Caco-2 (cell line): ENCODE data around the gene CHID1. TPM values are rescaled to one million over a fixed set of nuclear protein-coding genes. Genes with fewer than 3 reads are reported as not detected.

ENCODE experiments used
- BruUV-seq: library from RNA; stranded (reverse); fragments of 400-500 nt; replicated peaks from 2 replicates; lab custom pipeline; 2021; lab: Mats Ljungman, UMichigan
- CTCF ChIA-PET: fragments of 300-600 bp; sonication (Branson Sonifier 250); formaldehyde crosslinking; loops from one replicate; lab custom pipeline; 2022; ENCODE audit warnings: antibody characterized with exemption; lab: Charles Lee
- POLR2A ChIA-PET: fragments of 300-600 bp; sonication (Branson Sonifier 250); formaldehyde crosslinking; loops from one replicate; lab custom pipeline; 2022; ENCODE audit warnings: antibody characterized with exemption; lab: Charles Lee
- DNase-seq, 2 experiments: peaks; one replicate each; pipeline versions ENCODE4 v3.0.0 to v3.0.0-alpha.2; 2020 to 2022
- H3K27me3 ChIP-seq: replicated peaks from 2 replicates; pipeline ENCODE4 v1.6.0; 2011; ENCODE audit warnings: low read length; ENCODE audit not compliant: control insufficient read depth, insufficient read depth
- H3K36me3 ChIP-seq: 2 replicates; pipeline ENCODE4 v1.5.1; 2011; ENCODE audit warnings: low read length; ENCODE audit not compliant: control insufficient read depth, insufficient read depth
- H3K4me1 ChIP-seq: fragments of 250-450 bp; sonication (Bioruptor Pico); 2 replicates; pipeline ENCODE4 v1.5.1; 2020; ENCODE audit warnings: mild to moderate bottlenecking
- H3K4me3 ChIP-seq: 2 replicates; pipeline ENCODE4 v1.5.1; 2011; ENCODE audit warnings: low read depth, mild to moderate bottlenecking, control low read depth, low read length
- H3K9me3 ChIP-seq: fragments of 250-450 bp; sonication (Bioruptor Pico); 2 replicates; pipeline ENCODE4 v1.5.1; 2020; ENCODE audit warnings: mild to moderate bottlenecking, moderate library complexity
- H3K27ac Mint-ChIP-seq: one replicate; pipeline ENCODE4 v1.8.0; 2022; ENCODE audit warnings: mixed read lengths; ENCODE audit not compliant: unreplicated experiment
- H3K27me3 Mint-ChIP-seq: one replicate; pipeline ENCODE4 v1.8.0; 2022; ENCODE audit warnings: mixed read lengths; ENCODE audit not compliant: insufficient read depth, unreplicated experiment
- H3K36me3 Mint-ChIP-seq: one replicate; pipeline ENCODE4 v1.8.0; 2022; ENCODE audit warnings: mild to moderate bottlenecking, mixed read lengths; ENCODE audit not compliant: insufficient read depth, unreplicated experiment
- H3K4me1 Mint-ChIP-seq: one replicate; pipeline ENCODE4 v1.8.0; 2022; ENCODE audit warnings: low read depth, mixed read lengths; ENCODE audit not compliant: unreplicated experiment
- H3K4me3 Mint-ChIP-seq: one replicate; pipeline ENCODE4 v1.8.0; 2022; ENCODE audit warnings: mild to moderate bottlenecking, moderate library complexity, mixed read lengths; ENCODE audit not compliant: unreplicated experiment
- H3K9me3 Mint-ChIP-seq: one replicate; pipeline ENCODE4 v1.8.0; 2022; ENCODE audit warnings: mixed read lengths; ENCODE audit not compliant: unreplicated experiment
- CTCF ChIP-seq, 2 experiments: fragments of 200-600 bp in 1 of 2; IDR thresholded peaks; 1 replicate in 1 of 2; 2 replicates in 1 of 2; pipeline versions ENCODE4 v1.5.1 to v1.8.0; 2011 to 2022; ENCODE audit warnings: antibody characterized with exemption in 1 of 2, control low read depth in 1 of 2, inconsistent platforms in 1 of 2, low read depth in 1 of 2, low read length in 1 of 2, mild to moderate bottlenecking in 1 of 2, moderate library complexity in 1 of 2; ENCODE audit not compliant: insufficient read depth in 1 of 2, severe bottlenecking in 1 of 2, unreplicated experiment in 1 of 2
- intact Hi-C: fragments of 100-400 bp; cut with micrococcal nuclease; formaldehyde crosslinking; loops from one replicate; pipeline ENCODE4 v1.10.0; 2022; ENCODE audit not compliant: unreplicated experiment
- total RNA-seq: library from RNA; stranded (reverse); gene quantifications from 2 replicates; pipeline ENCODE4 v1.2.3, GENCODE V29; 2022

Gene CHID1
- total RNA-seq, 1 experiment from 2014 or later = 180 TPM

- TF ChIP-seq CTCF (IDR thresholded peaks at IDR 0.05; ENCODE audit: insufficient read depth in 1 of 2, low read depth in 1 of 2, low read length in 1 of 2, severe bottlenecking in 1 of 2, unreplicated experiment in 1 of 2) = no peak
- Mint-ChIP-seq H3K4me3 (no peak overlapping the region), H3K4me1 (peaks cover 6% of the 10 kb centered on the region), H3K9me3 (no peaks in the 10 kb centered on the region), H3K36me3 (peaks cover 43% of the 10 kb centered on the region), H3K27ac (no peak overlapping the region), H3K27me3 (no peaks in the 10 kb centered on the region)
- H3K27me3 ChIP-seq = no peaks in the 10 kb centered on the region
- peaks cover 2% of the 10 kb centered on the region; the same call in 1 of the 2 replicates for H3K36me3 ChIP-seq
- no peaks in the 10 kb centered on the region for H3K9me3 ChIP-seq
- ChIA-PET CTCF (interaction anchor here (0.6 kb wide), 1 partner anchor 14 kb away, joined by 4 read pairs; no protein-coding TSS in a partner anchor), POLR2A (no interaction called here)
- intact Hi-C loops = no loop called here
- peaks cover 6% of the 10 kb centered on the region for H3K4me1 ChIP-seq
- no TSS peak for BruUV-seq
- no peak overlapping the region for H3K4me3 ChIP-seq
- DNase-seq = no peak
Measured at GRCh38 chr11:907668-908067, 2.9 kb downstream of the CHID1 start.

GRCh38 chr11:905952-906351, 4.7 kb downstream of the CHID1 start:
- Histone ChIP-seq H3K36me3 (peaks cover 3% of the 10 kb centered on the region), H3K4me1 (no peaks in the 10 kb centered on the region; the same call in 1 of the 2 replicates), H3K9me3 (no peaks in the 10 kb centered on the region), H3K27me3 (no peaks in the 10 kb centered on the region), H3K4me3 (no peak overlapping the region)
- no peak overlapping the region for H3K4me3 Mint-ChIP-seq
- H3K27ac Mint-ChIP-seq = no peak overlapping the region
- peaks cover 6% of the 10 kb centered on the region for H3K4me1 Mint-ChIP-seq
- BruUV-seq = no TSS peak
- CTCF ChIA-PET = interaction anchor here (0.6 kb wide), 1 partner anchor 31 kb away, joined by 3 read pairs; no protein-coding TSS in a partner anchor
- H3K36me3 Mint-ChIP-seq = peaks cover 44% of the 10 kb centered on the region
- POLR2A ChIA-PET = no interaction called here
- H3K9me3 Mint-ChIP-seq = no peaks in the 10 kb centered on the region
- no peaks in the 10 kb centered on the region for H3K27me3 Mint-ChIP-seq
- DNase-seq = no peak
- TF ChIP-seq CTCF (IDR thresholded peaks at IDR 0.05; ENCODE audit: insufficient read depth in 1 of 2, low read depth in 1 of 2, low read length in 1 of 2, severe bottlenecking in 1 of 2, unreplicated experiment in 1 of 2) = no peak
- intact Hi-C loops = no loop called here

- no peak for TF ChIP-seq CTCF (IDR thresholded peaks at IDR 0.05; ENCODE audit: insufficient read depth in 1 of 2, low read depth in 1 of 2, low read length in 1 of 2, severe bottlenecking in 1 of 2, unreplicated experiment in 1 of 2)
- H3K27me3 ChIP-seq = no peaks in the 10 kb centered on the region
- BruUV-seq = no TSS peak
- H3K9me3 Mint-ChIP-seq = no peaks in the 10 kb centered on the region
- ChIA-PET POLR2A (no interaction called here), CTCF (no interaction called here)
- no peak overlapping the region for H3K4me3 ChIP-seq
- peaks cover 7% of the 10 kb centered on the region for H3K36me3 ChIP-seq
- DNase-seq = no peak
- H3K4me3 Mint-ChIP-seq = no peak overlapping the region
- no peaks in the 10 kb centered on the region for H3K27me3 Mint-ChIP-seq
- H3K36me3 Mint-ChIP-seq = peaks cover 48% of the 10 kb centered on the region
- no peaks in the 10 kb centered on the region; the same call in 1 of the 2 replicates for H3K4me1 ChIP-seq
- no peaks in the 10 kb centered on the region for H3K9me3 ChIP-seq
- H3K4me1 Mint-ChIP-seq = peaks cover 6% of the 10 kb centered on the region
- intact Hi-C loops = no loop called here
- H3K27ac Mint-ChIP-seq = no peak overlapping the region
Measured at GRCh38 chr11:904380-904779, 6.2 kb downstream of the CHID1 start.
